CD14-positive monocyte (primary cell): ENCODE results near the gene NBAS. TPM values are rescaled to one million over a fixed set of nuclear protein-coding genes. Genes with fewer than 3 reads are reported as not detected.

Source experiments
- DNase-seq, 3 donors: peaks; one replicate each; pipeline ENCODE4 v3.0.0-alpha.2; 2011 to 2022
- H2AFZ ChIP-seq: 2 replicates; pipeline ENCODE4 v1.6.0; 2012; ENCODE audit warnings: mild to moderate bottlenecking, low read depth, low read length, inconsistent platforms; ENCODE audit not compliant: insufficient read depth, poor library complexity, severe bottlenecking
- H3K27ac ChIP-seq, 2 donors: 1 replicate in 1 of 2; 2 replicates in 1 of 2; pipeline ENCODE4 v1.5.1; 2012 to 2013; ENCODE audit warnings: low read length in 2 of 2, control low read depth in 1 of 2, inconsistent platforms in 1 of 2, low read depth in 1 of 2, mild to moderate bottlenecking in 1 of 2
- H3K27me3 ChIP-seq, 2 donors: one replicate each; pipeline versions ENCODE4 v1.6.0 to v1.6.1; 2011 to 2013; ENCODE audit warnings: low read length in 2 of 2; ENCODE audit not compliant: control insufficient read depth in 2 of 2, insufficient read depth in 2 of 2
- H3K36me3 ChIP-seq, 2 donors: replicated peaks in 1 of 2; 1 replicate in 1 of 2; 2 replicates in 1 of 2; pipeline versions ENCODE4 v1.5.1 to v1.6.1; 2012 to 2013; ENCODE audit warnings: low read length in 2 of 2, control low read depth in 1 of 2, inconsistent platforms in 1 of 2, mild to moderate bottlenecking in 1 of 2; ENCODE audit not compliant: insufficient read depth in 2 of 2, control insufficient read depth in 1 of 2
- H3K4me1 ChIP-seq, 2 donors: 1 replicate in 1 of 2; 2 replicates in 1 of 2; pipeline versions ENCODE4 v1.5.1 to v1.6.1; 2012 to 2013; ENCODE audit warnings: low read length in 2 of 2, control low read depth in 1 of 2, inconsistent platforms in 1 of 2, mild to moderate bottlenecking in 1 of 2, moderate library complexity in 1 of 2; ENCODE audit not compliant: insufficient read depth in 2 of 2, control insufficient read depth in 1 of 2
- H3K4me2 ChIP-seq: replicated peaks from 2 replicates; pipeline ENCODE3; 2012; ENCODE audit warnings: low read length, moderate library complexity, mild to moderate bottlenecking; ENCODE audit not compliant: poor library complexity, severe bottlenecking; ENCODE audit errors: extremely low read depth
- H3K4me3 ChIP-seq, 3 experiments: fragments of 200-600 bp in 1 of 3; sonication (generic) in 1 of 3; replicated peaks in 1 of 3; 1 replicate in 2 of 3; 2 replicates in 1 of 3; pipeline ENCODE4 v1.5.1; 2011 to 2013; ENCODE audit warnings: low read length in 3 of 3, mild to moderate bottlenecking in 3 of 3, control low read depth in 2 of 3, low read depth in 2 of 3, inconsistent platforms in 1 of 3, moderate library complexity in 1 of 3
- H3K79me2 ChIP-seq: 2 replicates; pipeline ENCODE4 v1.6.0; 2012; ENCODE audit warnings: mild to moderate bottlenecking, control low read depth, inconsistent platforms, low read length, moderate library complexity; ENCODE audit not compliant: insufficient read depth
- H3K9ac ChIP-seq: 2 replicates; pipeline ENCODE4 v1.6.0; 2017; ENCODE audit warnings: low read length, mild to moderate bottlenecking; ENCODE audit not compliant: insufficient read depth, poor library complexity, severe bottlenecking
- H3K9me3 ChIP-seq, 2 donors: replicated peaks in 1 of 2; 1 replicate in 1 of 2; 2 replicates in 1 of 2; pipeline versions ENCODE4 v1.5.1 to v1.6.1; 2012 to 2013; ENCODE audit warnings: low read length in 2 of 2, control low read depth in 1 of 2; ENCODE audit not compliant: control insufficient read depth in 1 of 2, insufficient read depth in 1 of 2
- H4K20me1 ChIP-seq: 2 replicates; pipeline ENCODE4 v1.6.0; 2012; ENCODE audit warnings: mild to moderate bottlenecking, low read length, control low read depth, moderate library complexity; ENCODE audit not compliant: insufficient read depth
- H3K27ac Mint-ChIP-seq, 7 donors: one replicate each; pipeline ENCODE4 v1.8.0; 2020; ENCODE audit warnings: mild to moderate bottlenecking in 7 of 7, mixed read lengths in 7 of 7, moderate library complexity in 6 of 7, inconsistent platforms in 2 of 7
- H3K27me3 Mint-ChIP-seq, 3 donors: one replicate each; pipeline ENCODE4 v1.8.0; 2021 to 2022; ENCODE audit warnings: low read depth in 3 of 3, mild to moderate bottlenecking in 3 of 3, mixed read lengths in 3 of 3, moderate library complexity in 3 of 3, inconsistent platforms in 1 of 3
- H3K36me3 Mint-ChIP-seq, 2 donors: one replicate each; pipeline ENCODE4 v1.8.0; 2020; ENCODE audit warnings: mixed read lengths in 2 of 2, inconsistent platforms in 1 of 2, mild to moderate bottlenecking in 1 of 2
- H3K4me1 Mint-ChIP-seq: one replicate; pipeline ENCODE4 v1.8.0; 2020; ENCODE audit warnings: mild to moderate bottlenecking, mixed read lengths
- H3K4me3 Mint-ChIP-seq, 2 donors: one replicate each; pipeline ENCODE4 v1.8.0; 2020; ENCODE audit warnings: mild to moderate bottlenecking in 2 of 2, mixed read lengths in 2 of 2, moderate library complexity in 1 of 2
- H3K9me3 Mint-ChIP-seq, 7 donors: one replicate each; pipeline ENCODE4 v1.8.0; 2020 to 2022; ENCODE audit warnings: mixed read lengths in 7 of 7, mild to moderate bottlenecking in 6 of 7, moderate library complexity in 6 of 7, inconsistent platforms in 2 of 7
- WGBS: methylation state at CpG from one replicate; pipeline ENCODE4 v1.1.5; 2013; ENCODE audit warnings: missing lambda C conversion rate; ENCODE audit not compliant: insufficient coverage; 5-methylcytosine and 5-hydroxymethylcytosine counted together
- intact Hi-C, 2 donors: fragments of 100-400 bp; cut with micrococcal nuclease; formaldehyde crosslinking; loops; one replicate each; pipeline versions ENCODE4 v1.15.0 to v1.15.1; 2023
- polyA plus RNA-seq, 3 donors: library from polyadenylated mRNA; depleted of rRNA in 1 of 3; unstranded in 2 of 3; stranded (reverse) in 1 of 3; fragments of 300-500 nt in 2 of 3; fragments of >200 nt in 1 of 3; fragmentation: Illumina TruSeq in 2 of 3; gene quantifications; 1 replicate in 2 of 3; 2 replicates in 1 of 3; pipeline ENCODE4 v1.2.3, GENCODE V29; 2012 to 2021
- TF ChIP-seq, protein P1 (sequence below): fragments of 200-600 bp; IDR thresholded peaks from one replicate; pipeline ENCODE4 v1.8.0; 2022; ENCODE audit warnings: antibody characterized with exemption, mild to moderate bottlenecking

The NBAS gene
- polyA plus RNA-seq, 3 donors: 8.9 to 10.9 (median 8.9) TPM

GRCh38 chr2:15242936-15243461 lies 318.1 kb downstream of the NBAS start:
- WGBS: 0% methylated on average over 1 of the region's 3 CpGs

GRCh38 chr2:15241929-15242328 lies 319.2 kb downstream of the NBAS start:
- Histone ChIP-seq H3K4me3 (no peak overlapping the region), H3K36me3 (no peaks in the 10 kb centered on the region), H3K4me2 (no peak overlapping the region), H4K20me1 (no peaks in the 10 kb centered on the region), H3K9me3 (no peaks in the 10 kb centered on the region), H3K27ac (no peak overlapping the region), H3K9ac (no peak overlapping the region), H3K79me2 (no peaks in the 10 kb centered on the region), H3K4me1 (no peaks in the 10 kb centered on the region), H2AFZ (no peak overlapping the region), H3K27me3 (no peaks in the 10 kb centered on the region)
- peaks cover 0 to 1% (median 0%) of the 10 kb centered on the region in 3 donors for H3K27me3 Mint-ChIP-seq
- intact Hi-C loops: no loop called here
- 100% methylated on average over 2 of the region's 3 CpGs for WGBS
- no peak overlapping the region for H3K4me3 Mint-ChIP-seq
- peaks cover 6% of the 10 kb centered on the region for H3K4me1 Mint-ChIP-seq
- TF ChIP-seq, protein P1, sequence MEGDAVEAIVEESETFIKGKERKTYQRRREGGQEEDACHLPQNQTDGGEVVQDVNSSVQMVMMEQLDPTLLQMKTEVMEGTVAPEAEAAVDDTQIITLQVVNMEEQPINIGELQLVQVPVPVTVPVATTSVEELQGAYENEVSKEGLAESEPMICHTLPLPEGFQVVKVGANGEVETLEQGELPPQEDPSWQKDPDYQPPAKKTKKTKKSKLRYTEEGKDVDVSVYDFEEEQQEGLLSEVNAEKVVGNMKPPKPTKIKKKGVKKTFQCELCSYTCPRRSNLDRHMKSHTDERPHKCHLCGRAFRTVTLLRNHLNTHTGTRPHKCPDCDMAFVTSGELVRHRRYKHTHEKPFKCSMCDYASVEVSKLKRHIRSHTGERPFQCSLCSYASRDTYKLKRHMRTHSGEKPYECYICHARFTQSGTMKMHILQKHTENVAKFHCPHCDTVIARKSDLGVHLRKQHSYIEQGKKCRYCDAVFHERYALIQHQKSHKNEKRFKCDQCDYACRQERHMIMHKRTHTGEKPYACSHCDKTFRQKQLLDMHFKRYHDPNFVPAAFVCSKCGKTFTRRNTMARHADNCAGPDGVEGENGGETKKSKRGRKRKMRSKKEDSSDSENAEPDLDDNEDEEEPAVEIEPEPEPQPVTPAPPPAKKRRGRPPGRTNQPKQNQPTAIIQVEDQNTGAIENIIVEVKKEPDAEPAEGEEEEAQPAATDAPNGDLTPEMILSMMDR: no peak
- peaks cover 14 to 18% of the 10 kb centered on the region in 2 donors for H3K36me3 Mint-ChIP-seq
- H3K9me3 Mint-ChIP-seq: peaks cover 0 to 11% (median 2%) of the 10 kb centered on the region in 7 donors
- DNase-seq: no peak
- no peak overlapping the region for H3K27ac Mint-ChIP-seq

More at GRCh38 chr2:15242936-15243461, 318.1 kb downstream of the NBAS start:
- intact Hi-C loops: no loop called here
- H3K9me3 Mint-ChIP-seq: peaks cover 0 to 13% (median 3%) of the 10 kb centered on the region in 7 donors
- H3K27ac ChIP-seq: no peak overlapping the region
- H3K9me3 ChIP-seq: no peaks in the 10 kb centered on the region
- H3K4me1 ChIP-seq: no peaks in the 10 kb centered on the region
- no peak overlapping the region for H3K4me3 ChIP-seq
- H2AFZ ChIP-seq: no peak overlapping the region
- peaks cover 13 to 16% of the 10 kb centered on the region in 2 donors for H3K36me3 Mint-ChIP-seq
- TF ChIP-seq, protein P1: no peak
- H3K4me3 Mint-ChIP-seq: no peak overlapping the region
- no peaks in the 10 kb centered on the region for H3K36me3 ChIP-seq
- no peaks in the 10 kb centered on the region for H3K27me3 ChIP-seq
- H3K27ac Mint-ChIP-seq: no peak overlapping the region
- no peaks in the 10 kb centered on the region for H4K20me1 ChIP-seq
- peaks cover 5% of the 10 kb centered on the region for H3K4me1 Mint-ChIP-seq
- peaks cover 0 to 1% (median 0%) of the 10 kb centered on the region in 3 donors for H3K27me3 Mint-ChIP-seq
- H3K79me2 ChIP-seq: no peaks in the 10 kb centered on the region
- DNase-seq: no peak
- no peak overlapping the region for H3K4me2 ChIP-seq
- H3K9ac ChIP-seq: no peak overlapping the region
